HG03571 (cell line): ENCODE measurements around the gene CLEC4G.
"Not testable (repeated sequence)": the region's sequence is repeated elsewhere in the genome, so short reads cannot be mapped to it uniquely, and the experiment has no call there.

Source experiments
- ATAC-seq: cut with Tn5 transposase; IDR thresholded peaks from one replicate; pipeline ENCODE4 v1.9.1; 2021; ENCODE audit not compliant: unreplicated experiment

Gene CLEC4G

GRCh38 chr19:7746903-7747884 is 15.3 kb upstream of the CLEC4G start, which contains the start of gene CD209:
Gene CD209, minus strand, starts transcription at chr19:7747534. Its CDS starts 23 bp downstream, at chr19:7747511.
- no peak for ATAC-seq

- not testable (repeated sequence) for ATAC-seq
These were observed 14.4 kb upstream of the CLEC4G start for GRCh38 chr19:7746306-7746705.

- ATAC-seq, result no peak
These were observed 13.2 kb upstream of the CLEC4G start for GRCh38 chr19:7744871-7745650.

GRCh38 chr19:7744199-7744786 is 12.4 kb upstream of the CLEC4G start:
- ATAC-seq, result no peak

- ATAC-seq, result peak; percentile 46
These were observed 11.5 kb upstream of the CLEC4G start for GRCh38 chr19:7743425-7743841.

- no peak for ATAC-seq
These were observed 11.1 kb upstream of the CLEC4G start for GRCh38 chr19:7742991-7743390.

GRCh38 chr19:7742575-7742974 is 10.7 kb upstream of the CLEC4G start:
- no peak for ATAC-seq

GRCh38 chr19:7740682-7741054 is 8.8 kb upstream of the CLEC4G start:
- no peak for ATAC-seq

- ATAC-seq, result no peak
These were observed 8.1 kb upstream of the CLEC4G start for GRCh38 chr19:7739801-7740681.

GRCh38 chr19:7739211-7739755 is 7.4 kb upstream of the CLEC4G start:
- no peak for ATAC-seq

GRCh38 chr19:7738023-7738422 is 6.1 kb upstream of the CLEC4G start:
- ATAC-seq, result no peak

GRCh38 chr19:7737215-7737614 is 5.3 kb upstream of the CLEC4G start:
- ATAC-seq, result no peak

- no peak for ATAC-seq
These were observed 4.2 kb upstream of the CLEC4G start for GRCh38 chr19:7736148-7736547.

GRCh38 chr19:7734220-7735203 is 2.6 kb upstream of the CLEC4G start:
- no peak for ATAC-seq

- no peak for ATAC-seq
These were observed 1.5 kb upstream of the CLEC4G start for GRCh38 chr19:7733376-7733775.

- no peak for ATAC-seq
These were observed 295 bp downstream of the CLEC4G start for GRCh38 chr19:7731615-7732014.

- no peak for ATAC-seq
These were observed 703 bp downstream of the CLEC4G start for GRCh38 chr19:7731218-7731595.

- ATAC-seq, result no peak
These were observed 1.4 kb downstream of the CLEC4G start for GRCh38 chr19:7730286-7731217.
